Pancreas (tissue), 10 donors: ENCODE data around the gene BACH2. TPM values are rescaled to one million over a fixed set of nuclear protein-coding genes. Genes with fewer than 3 reads are reported as not detected.

Experiments used
- ATAC-seq, 4 donors: fragments of 200-7000 bp; cut with Tn5 transposase; one replicate each; pipeline versions ENCODE4 v1.8.0 to v1.9.1; 2020; ENCODE audit warnings: mild to moderate bottlenecking in 4 of 4, moderate library complexity in 4 of 4
- DNase-seq, 6 donors: peaks; one replicate each; pipeline ENCODE4 v3.0.0-alpha.2; 2020
- FAIRE-seq: peaks from 2 replicates; lab custom pipeline; 2012; peaks lifted over from hg19 to GRCh38; lab: Jason Lieb, UNC
- H3K27ac ChIP-seq, 4 donors: fragments of 200-600 bp; sonication (generic); 1 replicate in 3 of 4; 2 replicates in 1 of 4; pipeline versions ENCODE4 v1.5.0 to v1.8.0; 2020
- H3K27me3 ChIP-seq, 4 donors: fragments of 200-600 bp; one replicate each; pipeline ENCODE4 v1.8.0; 2021
- H3K36me3 ChIP-seq, 3 donors: fragments of 200-600 bp; sonication (generic) in 1 of 3; one replicate each; pipeline versions ENCODE4 v1.5.0 to v1.8.0; 2020 to 2021
- H3K4me1 ChIP-seq, 3 donors: fragments of 200-600 bp; one replicate each; pipeline ENCODE4 v1.8.0; 2021
- H3K4me3 ChIP-seq, 4 donors: fragments of 200-600 bp; sonication (generic) in 2 of 4; one replicate each; pipeline versions ENCODE4 v1.5.0 to v1.8.0; 2020 to 2021
- H3K9me3 ChIP-seq, 4 donors: fragments of 200-600 bp; one replicate each; pipeline ENCODE4 v1.8.0; 2021
- CTCF ChIP-seq, 4 donors: fragments of 200-600 bp; sonication (generic) in 3 of 4; IDR thresholded peaks; one replicate each; pipeline versions ENCODE4 v1.5.0 to v1.8.0; 2021; ENCODE audit warnings: antibody characterized with exemption in 4 of 4
- WGBS, 2 donors: extraction: QIAGEN DNeasy Blood & Tissue Kit; methylation state at CpG; one replicate each; pipeline ENCODE4 v1.1.7; 2013; 5-methylcytosine and 5-hydroxymethylcytosine counted together
- intact Hi-C, 3 donors: fragments of 100-400 bp; cut with DNase I; formaldehyde crosslinking; loops; one replicate each; pipeline versions ENCODE4 v1.11.1 to v1.14.2; 2022
- polyA plus RNA-seq, 2 donors: library from polyadenylated mRNA; stranded (reverse); fragments of 200-250 nt; gene quantifications; one replicate each; pipeline ENCODE4 v1.2.3, GENCODE V29; 2013
- total RNA-seq, 6 donors: library from RNA; stranded (reverse); fragmentation: NEBNext Ultra II Directional in 4 of 6; extraction: Animal tissue kit (Norgen Biotek cat#: 25700) in 4 of 6; gene quantifications; one replicate each; pipeline versions ENCODE4 v1.2.1 to v1.2.4, GENCODE V29; 2021 to 2023
- donor health status: healthy with polysubstance abuse.
- donor health status: DM: no; HTN: no; CAD: no; lungs with moderate emphysema.
- donor health status: DM: no; HTN: no; CAD: no.
- donor health status: control.
- donor health status: control.
- donor health status: Bipolar disorder and iron deficiency.
- donor health status: DM: yes; HTN: yes; CAD: no.
- donor health status: DM: no; HTN: no; CAD: no.
- donor health status: DM: no; HTN: no; CAD: no.
- donor health status: DM: yes; HTN: yes; CAD: no.

BACH2 gene
- total RNA-seq (1 to 10 TPM; 3.0 to 8.0 (median 5.5) TPM), polyA plus RNA-seq (1 to 10 TPM in 1 of 2 donors, under 1 TPM in 1; 0.61 to 1.1 TPM)

- DNase-seq (peak; percentile 90 to 94 (median 93)), FAIRE-seq (no peak), ATAC-seq (peak; percentile 83 to 88 (median 86))
- 0 to 1% methylated on average over 62 to 112 of the region's 112 CpGs for WGBS, 2 donors
- H3K36me3 ChIP-seq: no peaks in the 10 kb centered on the region
- H3K4me1 ChIP-seq: peaks cover 7 to 11% (median 10%) of the 10 kb centered on the region in 3 donors
- peak within 1 kb of the TSS; percentile 60 to 80 (median 74) for H3K4me3 ChIP-seq
- H3K27ac ChIP-seq: peak within 1 kb of the TSS; percentile 48 to 78 (median 70)
- H3K27me3 ChIP-seq: no peaks in the 10 kb centered on the region
- intact Hi-C loops: no loop called here
- no peaks in the 10 kb centered on the region for H3K9me3 ChIP-seq
- no peak for TF ChIP-seq CTCF (IDR thresholded peaks at IDR 0.05)
Observed at GRCh38 chr6:90296341-90297114, at the start of gene BACH2. Gene BACH2 (minus strand): TSS chr6:90296843. CDS start chr6:90008844, 287,999 bp downstream.

GRCh38 chr6:90343576-90343975, 46.9 kb upstream of the BACH2 start:
- Histone ChIP-seq H3K27me3 (no peaks in the 10 kb centered on the region), H3K9me3 (no peaks in the 10 kb centered on the region), H3K4me3 (no peak overlapping the region), H3K27ac (no peak overlapping the region), H3K4me1 (no peaks in the 10 kb centered on the region), H3K36me3 (no peaks in the 10 kb centered on the region)
- intact Hi-C loops: no loop called here
- 31 to 33% methylated on average over 5 of the region's 5 CpGs for WGBS, 2 donors
- ATAC-seq (no peak), DNase-seq (no peak), FAIRE-seq (no peak)
- TF ChIP-seq CTCF (IDR thresholded peaks at IDR 0.05): no peak

- no peaks in the 10 kb centered on the region for H3K4me1 ChIP-seq
- DNase-seq (no peak), ATAC-seq (no peak), FAIRE-seq (no peak)
- H3K9me3 ChIP-seq: no peaks in the 10 kb centered on the region
- H3K27me3 ChIP-seq: no peaks in the 10 kb centered on the region
- H3K27ac ChIP-seq: no peak overlapping the region
- no peak overlapping the region for H3K4me3 ChIP-seq
- intact Hi-C loops: no loop called here
- 76 to 89% methylated on average over 1 of the region's 1 CpG for WGBS, 2 donors
- no peaks in the 10 kb centered on the region for H3K36me3 ChIP-seq
- TF ChIP-seq CTCF (IDR thresholded peaks at IDR 0.05): no peak
Observed at GRCh38 chr6:90338409-90338808, 41.8 kb upstream of the BACH2 start.

GRCh38 chr6:90336388-90336947, 39.8 kb upstream of the BACH2 start:
- Histone ChIP-seq H3K27me3 (no peaks in the 10 kb centered on the region), H3K4me3 (no peak overlapping the region)

More at GRCh38 chr6:90336388-90336947, 39.8 kb upstream of the BACH2 start:
- 30 to 50% methylated on average over 6 of the region's 6 CpGs for WGBS, 2 donors
- TF ChIP-seq CTCF (IDR thresholded peaks at IDR 0.05): no peak
- ATAC-seq: no peak
- Histone ChIP-seq H3K27ac (no peak overlapping the region), H3K4me1 (no peaks in the 10 kb centered on the region), H3K9me3 (no peaks in the 10 kb centered on the region), H3K36me3 (no peaks in the 10 kb centered on the region)
- FAIRE-seq: no peak
- intact Hi-C loops: no loop called here
- no peak for DNase-seq
